DND-41 (cell line): ENCODE measurements around the gene PTPN7.
"Not testable (repeated sequence)": the region's sequence is repeated elsewhere in the genome, so short reads cannot be mapped to it uniquely, and the experiment has no call there.

Experiments used
- ATAC-seq: fragments of 200-7000 bp; cut with Tn5 transposase; 3 replicates; pipeline ENCODE4 v1.9.1; 2021; ENCODE audit warnings: low read depth; ENCODE audit not compliant: insufficient read depth
- DNase-seq: peaks from one replicate; pipeline ENCODE4 v3.0.0-alpha.2; 2020
- H2AFZ ChIP-seq: 2 replicates; pipeline ENCODE4 v1.6.0; 2012; ENCODE audit warnings: low read depth, low read length
- H3K27ac ChIP-seq: 2 replicates; pipeline ENCODE4 v1.5.1; 2012; ENCODE audit warnings: low read length, inconsistent platforms
- H3K27me3 ChIP-seq: fragments of 200-600 bp; sonication (generic); 2 replicates; pipeline ENCODE4 v1.6.0; 2012; ENCODE audit warnings: low read length, mild to moderate bottlenecking, inconsistent platforms; ENCODE audit not compliant: insufficient read depth, poor library complexity
- H3K36me3 ChIP-seq: 2 replicates; pipeline ENCODE4 v1.5.1; 2012; ENCODE audit warnings: low read length, inconsistent platforms; ENCODE audit not compliant: insufficient read depth
- H3K4me1 ChIP-seq: 2 replicates; pipeline ENCODE4 v1.5.1; 2012; ENCODE audit warnings: mild to moderate bottlenecking, low read length; ENCODE audit not compliant: insufficient read depth
- H3K4me2 ChIP-seq: 2 replicates; pipeline ENCODE4 v1.6.0; 2012; ENCODE audit warnings: mild to moderate bottlenecking, moderate library complexity, low read length, inconsistent platforms; ENCODE audit not compliant: insufficient read depth
- H3K4me3 ChIP-seq, 2 experiments: fragments of 200-600 bp in 1 of 2; shearing (Covaris generic) in 1 of 2; 2 replicates each; pipeline ENCODE4 v1.5.1; 2012 to 2016; ENCODE audit warnings: inconsistent platforms in 2 of 2, low read length in 2 of 2, mild to moderate bottlenecking in 2 of 2, low read depth in 1 of 2, moderate library complexity in 1 of 2
- H3K79me2 ChIP-seq: 2 replicates; pipeline ENCODE4 v1.6.0; 2012; ENCODE audit warnings: low read length, inconsistent platforms; ENCODE audit not compliant: insufficient read depth
- H3K9ac ChIP-seq: 2 replicates; pipeline ENCODE4 v1.6.0; 2012; ENCODE audit warnings: low read depth, mild to moderate bottlenecking, inconsistent platforms, low read length, moderate library complexity
- H3K9me3 ChIP-seq: 2 replicates; pipeline ENCODE4 v1.5.1; 2012; ENCODE audit warnings: low read length, moderate library complexity, mild to moderate bottlenecking, inconsistent platforms; ENCODE audit not compliant: insufficient read depth, severe bottlenecking
- H4K20me1 ChIP-seq: 2 replicates; pipeline ENCODE4 v1.6.0; 2012; ENCODE audit warnings: low read length; ENCODE audit not compliant: insufficient read depth
- CTCF ChIP-seq: IDR thresholded peaks from 2 replicates; pipeline ENCODE4 v1.5.1; 2012; ENCODE audit warnings: borderline replicate concordance, low read length, moderate library complexity, mild to moderate bottlenecking; ENCODE audit not compliant: poor library complexity, severe bottlenecking; ENCODE audit errors: extremely low read depth
- EZH2 ChIP-seq: IDR thresholded peaks from 3 replicates; pipeline ENCODE4 v1.6.1; 2012; ENCODE audit warnings: borderline replicate concordance, low read depth, mild to moderate bottlenecking, moderate library complexity, low read length, inconsistent platforms; ENCODE audit not compliant: severe bottlenecking

The PTPN7 gene

GRCh38 chr1:202182040-202182877 lies 21.9 kb upstream of the PTPN7 start:
- Histone ChIP-seq H3K36me3 (no peaks in the 10 kb centered on the region), H3K79me2 (no peaks in the 10 kb centered on the region), H2AFZ (no peak overlapping the region), H3K9ac (no peak overlapping the region), H4K20me1 (peaks cover 3% of the 10 kb centered on the region; the same call in 1 of the 2 replicates), H3K4me1 (0 out of 2 replicates have a peak, but pooled peaks cover 2% of the 10 kb centered on the region), H3K9me3 (no peaks in the 10 kb centered on the region), H3K27ac (no peak overlapping the region), H3K4me2 (no peak overlapping the region), H3K4me3 (no peak overlapping the region), H3K27me3 (no peaks in the 10 kb centered on the region)
- no peak for DNase-seq
- no peak for TF ChIP-seq CTCF
- TF ChIP-seq EZH2: no peak
- ATAC-seq: no peak

- no peak for DNase-seq
- Histone ChIP-seq H3K36me3 (no peaks in the 10 kb centered on the region), H3K9ac (no peak overlapping the region), H3K79me2 (no peaks in the 10 kb centered on the region), H3K4me3 (no peak overlapping the region), H2AFZ (no peak overlapping the region), H3K27me3 (no peaks in the 10 kb centered on the region), H3K4me2 (no peak overlapping the region), H3K9me3 (no peaks in the 10 kb centered on the region), H4K20me1 (peaks cover 3% of the 10 kb centered on the region; the same call in 1 of the 2 replicates), H3K27ac (no peak overlapping the region), H3K4me1 (0 out of 2 replicates have a peak, but pooled peaks cover 2% of the 10 kb centered on the region)
- ATAC-seq: no peak
- TF ChIP-seq CTCF: no peak
- TF ChIP-seq EZH2: no peak
Measured at GRCh38 chr1:202181586-202181985, 21.2 kb upstream of the PTPN7 start.

- not testable (repeated sequence) for H3K4me2 ChIP-seq, H3K4me3 ChIP-seq, H3K4me1 ChIP-seq, H3K9me3 ChIP-seq, H3K27me3 ChIP-seq, H3K27ac ChIP-seq, H3K79me2 ChIP-seq, H3K9ac ChIP-seq, H2AFZ ChIP-seq, H3K36me3 ChIP-seq, H4K20me1 ChIP-seq, DNase-seq, ATAC-seq
Measured at GRCh38 chr1:202180751-202181139, 20.3 kb upstream of the PTPN7 start.
